ENCODE results near the gene LHFPL6.

Gene LHFPL6

GRCh38 chr13:39379667-39380655, 223.0 kb downstream of the LHFPL6 start:
- no peak for DNase-seq (ENCODE audit: low spot score)

- DNase-seq (ENCODE audit: low spot score), result peak; percentile 14
Observed at GRCh38 chr13:39379118-39379517, 223.9 kb downstream of the LHFPL6 start.

- no peak for DNase-seq (ENCODE audit: low spot score)
Observed at GRCh38 chr13:39378306-39378705, 224.7 kb downstream of the LHFPL6 start.

- no peak for DNase-seq (ENCODE audit: low spot score)
Observed at GRCh38 chr13:39377699-39378098, 225.3 kb downstream of the LHFPL6 start.

GRCh38 chr13:39376076-39376475, 226.9 kb downstream of the LHFPL6 start:
- no peak for DNase-seq (ENCODE audit: low spot score)

- DNase-seq (ENCODE audit: low spot score), result no peak
Observed at GRCh38 chr13:39375601-39376000, 227.4 kb downstream of the LHFPL6 start.

- no peak for DNase-seq (ENCODE audit: low spot score)
Observed at GRCh38 chr13:39374741-39375189, 228.2 kb downstream of the LHFPL6 start.

- no peak for DNase-seq (ENCODE audit: low spot score)
Observed at GRCh38 chr13:39373145-39373544, 229.8 kb downstream of the LHFPL6 start.

GRCh38 chr13:39371706-39372105, 231.3 kb downstream of the LHFPL6 start:
- no peak for DNase-seq (ENCODE audit: low spot score)

- DNase-seq (ENCODE audit: low spot score), result no peak
Observed at GRCh38 chr13:39370554-39370953, 232.4 kb downstream of the LHFPL6 start.

- DNase-seq (ENCODE audit: low spot score), result no peak
Observed at GRCh38 chr13:39370048-39370447, 232.9 kb downstream of the LHFPL6 start.

- no peak for DNase-seq (ENCODE audit: low spot score)
Observed at GRCh38 chr13:39369161-39369890, 233.7 kb downstream of the LHFPL6 start.

- DNase-seq (ENCODE audit: low spot score), result no peak
Observed at GRCh38 chr13:39365879-39366278, 237.1 kb downstream of the LHFPL6 start.

- DNase-seq (ENCODE audit: low spot score), result no peak
Observed at GRCh38 chr13:39364947-39365468, 238.0 kb downstream of the LHFPL6 start.

- no peak for DNase-seq (ENCODE audit: low spot score)
Observed at GRCh38 chr13:39363382-39363772, 239.6 kb downstream of the LHFPL6 start.

- no peak for DNase-seq (ENCODE audit: low spot score)
Observed at GRCh38 chr13:39362652-39363381, 240.2 kb downstream of the LHFPL6 start.

GRCh38 chr13:39353988-39354387, 249.0 kb downstream of the LHFPL6 start:
- DNase-seq (ENCODE audit: low spot score), result no peak

GRCh38 chr13:39350461-39350881, 252.5 kb downstream of the LHFPL6 start:
- no peak for DNase-seq (ENCODE audit: low spot score)

GRCh38 chr13:39349391-39349960, 253.5 kb downstream of the LHFPL6 start:
- DNase-seq (ENCODE audit: low spot score), result no peak

- DNase-seq (ENCODE audit: low spot score), result no peak
Observed at GRCh38 chr13:39347926-39348901, 254.8 kb downstream of the LHFPL6 start.
